ENCODE results near the gene ISM1. TPM values are rescaled to one million over a fixed set of nuclear protein-coding genes. Genes with fewer than 3 reads are reported as not detected.

ISM1 gene
- 10 to 100 TPM; 13.0 to 18.7 (median 15.2) TPM for total RNA-seq

DNA sequence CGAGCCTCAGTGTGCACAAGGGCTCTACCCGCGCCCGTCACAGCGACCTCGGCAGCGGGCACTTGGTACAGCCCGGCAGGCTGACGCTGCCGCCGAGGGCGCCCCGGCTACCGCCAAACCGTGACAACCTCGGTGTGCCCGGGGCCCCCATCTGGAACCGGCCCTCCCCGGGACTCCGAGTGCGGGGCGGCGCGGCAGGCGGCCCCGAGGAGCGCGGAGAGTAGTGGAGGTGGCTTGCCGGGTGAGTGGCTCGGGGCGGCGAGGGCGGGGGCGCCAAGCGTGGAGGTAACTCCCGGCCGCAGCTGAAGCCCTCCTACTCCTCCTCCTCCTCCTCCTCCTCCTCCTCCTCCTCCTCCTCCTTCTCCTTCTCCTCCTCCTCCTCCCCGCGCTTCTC is at the start of gene ISM1:
Gene ISM1, plus strand, starts transcription at position 371 of the 394 bp plus-strand sequence. CDS start 503 bp downstream, outside the sequence.
- Histone ChIP-seq H3K4me3 (peak within 1 kb of the TSS; percentile 53 to 87 (median 66)), H3K27ac (peak within 1 kb of the TSS; percentile 77 to 88), H3K36me3 (no peaks in the 10 kb centered on the region), H3K27me3 (peaks cover 3 to 16% of the 10 kb centered on the region in 2 donors), H3K9me3 (no peaks in the 10 kb centered on the region), H3K4me1 (no peaks in the 10 kb centered on the region)
- peak in 1 of 2 donors; percentile 39 for DNase-seq (ENCODE audit: low spot score in 2 of 2)
- intact Hi-C loops (cut with DNase I; ENCODE audit: low total_unique reads), result no loop called here
- TF ChIP-seq POLR2AphosphoS5 (IDR thresholded peaks at IDR 0.05) (no peak), POLR2A (IDR thresholded peaks at IDR 0.05) (no peak)
- TF ChIP-seq, protein P1, sequence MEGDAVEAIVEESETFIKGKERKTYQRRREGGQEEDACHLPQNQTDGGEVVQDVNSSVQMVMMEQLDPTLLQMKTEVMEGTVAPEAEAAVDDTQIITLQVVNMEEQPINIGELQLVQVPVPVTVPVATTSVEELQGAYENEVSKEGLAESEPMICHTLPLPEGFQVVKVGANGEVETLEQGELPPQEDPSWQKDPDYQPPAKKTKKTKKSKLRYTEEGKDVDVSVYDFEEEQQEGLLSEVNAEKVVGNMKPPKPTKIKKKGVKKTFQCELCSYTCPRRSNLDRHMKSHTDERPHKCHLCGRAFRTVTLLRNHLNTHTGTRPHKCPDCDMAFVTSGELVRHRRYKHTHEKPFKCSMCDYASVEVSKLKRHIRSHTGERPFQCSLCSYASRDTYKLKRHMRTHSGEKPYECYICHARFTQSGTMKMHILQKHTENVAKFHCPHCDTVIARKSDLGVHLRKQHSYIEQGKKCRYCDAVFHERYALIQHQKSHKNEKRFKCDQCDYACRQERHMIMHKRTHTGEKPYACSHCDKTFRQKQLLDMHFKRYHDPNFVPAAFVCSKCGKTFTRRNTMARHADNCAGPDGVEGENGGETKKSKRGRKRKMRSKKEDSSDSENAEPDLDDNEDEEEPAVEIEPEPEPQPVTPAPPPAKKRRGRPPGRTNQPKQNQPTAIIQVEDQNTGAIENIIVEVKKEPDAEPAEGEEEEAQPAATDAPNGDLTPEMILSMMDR (IDR thresholded peaks at IDR 0.05), result no peak

DNA sequence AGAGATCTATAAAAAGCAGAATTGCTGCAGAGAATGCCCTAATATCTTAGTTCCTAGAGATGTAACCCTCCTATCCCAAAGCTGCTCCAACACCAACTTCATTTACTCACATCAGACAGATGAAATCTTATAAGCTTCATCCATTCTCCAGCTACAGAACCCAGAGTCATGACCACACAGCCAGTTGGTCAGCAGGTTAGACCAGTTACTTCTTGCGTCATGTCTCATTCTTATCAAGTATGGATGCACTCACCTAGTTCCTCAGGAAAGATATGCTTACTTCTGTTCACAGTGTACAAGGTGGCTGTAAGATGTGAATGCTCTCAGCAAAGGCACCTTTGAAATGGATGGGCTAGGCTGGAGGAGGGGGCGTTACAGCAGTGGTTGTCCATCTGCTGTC is 47.9 kb upstream of the ISM1 start:
- Histone ChIP-seq H3K4me3 (no peak overlapping the region), H3K36me3 (no peaks in the 10 kb centered on the region), H3K27ac (no peak overlapping the region), H3K27me3 (no peaks in the 10 kb centered on the region), H3K4me1 (no peaks in the 10 kb centered on the region), H3K9me3 (peaks cover 0 to 15% of the 10 kb centered on the region in 2 donors)
- intact Hi-C loops (cut with DNase I; ENCODE audit: low total_unique reads), result no loop called here
- TF ChIP-seq POLR2A (IDR thresholded peaks at IDR 0.05), result no peak
- TF ChIP-seq POLR2AphosphoS5 (IDR thresholded peaks at IDR 0.05), result no peak
- TF ChIP-seq, protein P1 (IDR thresholded peaks at IDR 0.05), result no peak
- no peak for DNase-seq (ENCODE audit: low spot score in 2 of 2)

DNA sequence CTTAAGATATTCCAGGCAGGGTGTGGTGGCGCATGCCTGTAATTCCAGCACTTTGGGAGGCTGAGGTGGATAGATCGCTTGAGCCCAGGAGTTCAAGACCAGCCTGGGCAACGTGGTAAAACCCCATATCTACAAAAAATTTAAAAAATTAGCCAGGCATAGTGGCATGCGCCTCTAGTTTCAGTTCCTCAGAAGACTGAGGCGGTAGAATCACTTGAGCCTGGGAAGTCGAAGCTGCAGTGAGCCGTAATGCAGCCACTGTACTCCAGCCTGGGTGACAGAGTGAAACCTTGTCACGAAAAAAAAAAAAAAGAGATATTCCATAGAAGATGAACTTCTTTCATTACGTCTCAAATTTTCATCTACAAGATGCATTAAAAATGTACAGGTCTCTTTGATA is 46.7 kb upstream of the ISM1 start:
- Histone ChIP-seq H3K4me1 (no peaks in the 10 kb centered on the region), H3K27ac (no peak overlapping the region), H3K9me3 (peaks cover 0 to 16% of the 10 kb centered on the region in 2 donors), H3K36me3 (no peaks in the 10 kb centered on the region), H3K27me3 (no peaks in the 10 kb centered on the region), H3K4me3 (no peak overlapping the region)
- no peak for DNase-seq (ENCODE audit: low spot score in 2 of 2)
- intact Hi-C loops (cut with DNase I; ENCODE audit: low total_unique reads), result no loop called here
- TF ChIP-seq, protein P1 (IDR thresholded peaks at IDR 0.05), result no peak
- TF ChIP-seq POLR2AphosphoS5 (IDR thresholded peaks at IDR 0.05) (no peak), POLR2A (IDR thresholded peaks at IDR 0.05) (no peak)

DNA sequence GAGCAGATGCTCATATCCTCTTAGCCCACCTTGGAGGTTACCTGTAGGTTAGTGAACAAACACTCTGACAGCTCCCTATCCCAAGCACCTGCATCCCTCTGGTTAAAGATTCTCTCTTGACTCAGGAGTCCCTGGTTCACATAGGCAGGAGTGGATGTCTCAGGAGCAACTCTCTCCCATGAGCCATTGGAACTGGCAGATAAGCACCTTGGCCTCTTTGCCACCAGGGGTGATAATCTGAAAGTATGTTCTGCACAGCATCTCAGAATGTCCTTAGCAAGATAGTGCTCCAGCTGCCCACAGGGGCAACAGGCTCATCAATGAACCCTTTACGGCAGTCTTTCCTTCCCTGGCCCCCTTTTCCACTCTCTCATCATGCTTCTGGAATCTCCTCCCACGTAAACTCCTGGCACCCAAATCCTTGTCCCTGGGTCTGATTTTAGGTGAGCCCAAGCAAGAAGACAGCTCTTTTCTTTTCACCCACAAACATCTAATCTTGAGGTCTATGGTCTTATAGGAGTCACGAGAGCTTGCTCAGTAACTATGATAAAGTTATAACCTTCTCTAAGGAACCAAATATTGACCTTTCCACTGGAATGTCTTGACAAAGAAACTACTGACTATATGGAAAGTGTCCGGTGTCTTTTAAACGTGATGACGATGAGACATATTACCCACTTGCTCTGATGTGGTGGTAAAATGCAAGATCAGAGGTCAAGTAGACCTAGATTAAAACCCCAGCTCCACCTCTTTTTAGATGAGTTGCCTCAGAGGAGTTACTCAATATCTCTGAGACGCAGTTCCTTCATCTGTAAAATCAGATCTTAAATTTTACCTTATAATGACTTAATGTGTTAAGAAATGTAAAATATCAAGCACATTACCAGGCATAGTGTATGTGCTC is 39.8 kb upstream of the ISM1 start:
- intact Hi-C loops (cut with DNase I; ENCODE audit: low total_unique reads), result no loop called here
- no peak for DNase-seq (ENCODE audit: low spot score in 2 of 2)
- TF ChIP-seq, protein P1 (IDR thresholded peaks at IDR 0.05), result no peak
- TF ChIP-seq POLR2AphosphoS5 (IDR thresholded peaks at IDR 0.05) (no peak), POLR2A (IDR thresholded peaks at IDR 0.05) (no peak)
- H3K36me3 ChIP-seq, result no peaks in the 10 kb centered on the region
- H3K27me3 ChIP-seq, result no peaks in the 10 kb centered on the region
- no peak overlapping the region for H3K27ac ChIP-seq
- no peaks in the 10 kb centered on the region for H3K4me1 ChIP-seq
- H3K9me3 ChIP-seq, result peaks cover 4 to 12% of the 10 kb centered on the region in 2 donors
- H3K4me3 ChIP-seq, result no peak overlapping the region

DNA sequence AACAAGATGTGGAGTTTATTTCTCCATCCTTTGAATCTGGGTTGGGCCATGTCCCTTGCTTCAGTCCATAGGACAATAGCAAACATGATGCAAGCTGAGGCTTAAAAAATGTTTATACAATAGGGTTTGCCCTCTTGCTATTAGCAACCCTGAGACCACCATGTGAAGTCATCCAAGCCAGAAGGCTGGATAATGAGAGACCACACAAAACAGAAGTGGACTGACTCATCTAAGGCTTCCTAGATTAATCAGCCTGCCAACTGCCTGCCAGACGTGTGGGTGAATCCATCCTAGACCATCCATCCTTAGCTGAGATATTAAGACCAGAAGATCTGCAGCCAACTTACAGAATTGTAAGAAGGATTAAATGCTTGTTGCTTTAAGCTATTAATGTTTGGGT is 38.1 kb upstream of the ISM1 start:
- no peaks in the 10 kb centered on the region for H3K36me3 ChIP-seq
- no peak for DNase-seq (ENCODE audit: low spot score in 2 of 2)

More for the DNA sequence above, 38.1 kb upstream of the ISM1 start:
- Histone ChIP-seq H3K27ac (no peak overlapping the region), H3K9me3 (peaks cover 3 to 4% of the 10 kb centered on the region in 2 donors), H3K4me1 (no peaks in the 10 kb centered on the region), H3K4me3 (no peak overlapping the region), H3K27me3 (no peaks in the 10 kb centered on the region)
- intact Hi-C loops (cut with DNase I; ENCODE audit: low total_unique reads), result no loop called here
- no peak for TF ChIP-seq POLR2AphosphoS5 (IDR thresholded peaks at IDR 0.05)
- TF ChIP-seq, protein P1 (IDR thresholded peaks at IDR 0.05), result no peak
- no peak for TF ChIP-seq POLR2A (IDR thresholded peaks at IDR 0.05)
